Embryonic facial prominence (tissue), 1 donor: Measurements from ENCODE around the gene HUS1B.
A peak's percentile ranks its signal among the peaks of the same experiment; 100 is the strongest.
"Not testable (repeated sequence)": the region's sequence is repeated elsewhere in the genome, so short reads cannot be mapped to it uniquely, and the experiment has no call there.

Experiments used
- DNase-seq: peaks from one replicate; pipeline ENCODE4 v3.0.0-alpha.2; 2016; ENCODE audit errors: extremely low spot score

The HUS1B gene

GRCh38 chr6:656460-657252, at the start of gene HUS1B:
Gene HUS1B, minus strand, starts transcription at chr6:657100. Its CDS starts 156 bp downstream, at chr6:656944.
- no peak for DNase-seq

GRCh38 chr6:706146-706545, 49.2 kb upstream of the HUS1B start:
- DNase-seq = no peak

- DNase-seq = no peak
Measured at GRCh38 chr6:705047-705446, 48.1 kb upstream of the HUS1B start.

- DNase-seq = no peak
Measured at GRCh38 chr6:704046-704445, 47.1 kb upstream of the HUS1B start.

GRCh38 chr6:703552-703951, 46.7 kb upstream of the HUS1B start:
- no peak for DNase-seq

GRCh38 chr6:701700-702479, 45.0 kb upstream of the HUS1B start:
- no peak for DNase-seq

GRCh38 chr6:701215-701614, 44.3 kb upstream of the HUS1B start:
- DNase-seq = no peak

GRCh38 chr6:700490-700889, 43.6 kb upstream of the HUS1B start:
- DNase-seq = no peak

GRCh38 chr6:699319-699718, 42.4 kb upstream of the HUS1B start:
- DNase-seq = no peak

GRCh38 chr6:694431-695126, 37.7 kb upstream of the HUS1B start:
- DNase-seq = not testable (repeated sequence)

GRCh38 chr6:693723-694009, 36.8 kb upstream of the HUS1B start:
- DNase-seq = no peak

- peak; percentile 71 for DNase-seq
Measured at GRCh38 chr6:692858-693722, 36.2 kb upstream of the HUS1B start, which contains the start of gene EXOC2. Gene EXOC2, minus strand, starts transcription at chr6:693139. Its CDS starts 55,321 bp downstream, at chr6:637818.

- no peak for DNase-seq
Measured at GRCh38 chr6:692356-692851, 35.5 kb upstream of the HUS1B start.

GRCh38 chr6:689223-689622, 32.3 kb upstream of the HUS1B start:
- no peak for DNase-seq

GRCh38 chr6:686497-686896, 29.6 kb upstream of the HUS1B start:
- no peak for DNase-seq

GRCh38 chr6:684831-685636, 28.1 kb upstream of the HUS1B start:
- DNase-seq = no peak

- DNase-seq = peak; percentile 73
Measured at GRCh38 chr6:683742-684440, 27.0 kb upstream of the HUS1B start.

- no peak for DNase-seq
Measured at GRCh38 chr6:680666-681340, 23.9 kb upstream of the HUS1B start.

GRCh38 chr6:680251-680650, 23.4 kb upstream of the HUS1B start:
- no peak for DNase-seq
